Measurements from ENCODE around the gene TUBB. TPM values are rescaled to one million over a fixed set of nuclear protein-coding genes. Genes with fewer than 3 reads are reported as not detected.

Gene TUBB
- 755 to 974 TPM (median 943 TPM) in 5 replicates for total RNA-seq (2022; extraction: Qiagen RNA extraction; ENCODE audit: low read depth)

DNA sequence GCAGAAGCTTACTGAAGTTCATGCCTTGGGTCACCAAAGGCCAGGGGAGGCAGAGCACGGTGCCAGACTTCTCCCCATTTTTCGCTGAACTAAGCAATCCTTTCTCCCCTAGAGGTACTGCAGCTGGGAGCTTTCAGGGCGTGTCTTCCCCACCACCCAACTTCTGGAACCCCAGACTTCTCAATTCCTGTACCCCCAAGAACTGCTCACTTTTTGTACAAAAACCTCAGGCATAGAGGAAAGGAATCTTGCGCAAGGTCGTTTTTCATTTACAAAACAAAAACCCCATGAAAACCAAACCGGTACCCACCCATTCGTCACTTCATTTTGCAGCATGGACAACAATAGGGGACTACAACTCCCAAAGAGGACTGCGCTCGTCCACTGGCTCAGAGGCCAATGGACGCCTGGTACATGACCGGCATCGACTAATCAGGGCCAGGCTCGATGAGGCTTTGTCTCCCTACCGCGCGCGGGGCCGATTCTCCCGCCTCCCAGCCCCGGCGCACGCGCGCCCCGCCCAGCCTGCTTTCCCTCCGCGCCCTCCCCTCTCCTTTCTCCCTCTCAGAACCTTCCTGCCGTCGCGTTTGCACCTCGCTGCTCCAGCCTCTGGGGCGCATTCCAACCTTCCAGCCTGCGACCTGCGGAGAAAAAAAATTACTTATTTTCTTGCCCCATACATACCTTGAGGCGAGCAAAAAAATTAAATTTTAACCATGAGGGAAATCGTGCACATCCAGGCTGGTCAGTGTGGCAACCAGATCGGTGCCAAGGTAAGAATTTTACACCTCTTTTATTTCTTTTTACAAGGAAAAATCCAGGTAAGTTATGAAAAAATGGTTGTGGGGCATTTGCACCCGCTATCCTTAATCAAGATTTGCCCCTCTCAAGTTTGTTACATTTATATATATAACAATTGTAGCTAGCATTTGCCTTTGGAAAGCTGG is at the start of gene TUBB:
Gene TUBB, plus strand, starts transcription at position 562 of the 947 bp plus-strand sequence. Its CDS starts 155 bp downstream, at position 717.

GRCh38 chr6:30672445-30673253 is 47.5 kb upstream of the TUBB start, which contains the start of gene DHX16:
Gene DHX16 (minus strand): TSS chr6:30673006. CDS start chr6:30672841, 165 bp downstream.

GRCh38 chr6:30686009-30686907 is 33.9 kb upstream of the TUBB start, which contains the start of gene PPP1R18:
Gene PPP1R18 (minus strand): TSS chr6:30686645. CDS start chr6:30686018, 627 bp downstream.

GRCh38 chr6:30690403-30691207 is 29.5 kb upstream of the TUBB start, which contains the start of gene NRM:
Gene NRM (minus strand): TSS chr6:30690984. CDS start chr6:30690974, 10 bp downstream.

DNA sequence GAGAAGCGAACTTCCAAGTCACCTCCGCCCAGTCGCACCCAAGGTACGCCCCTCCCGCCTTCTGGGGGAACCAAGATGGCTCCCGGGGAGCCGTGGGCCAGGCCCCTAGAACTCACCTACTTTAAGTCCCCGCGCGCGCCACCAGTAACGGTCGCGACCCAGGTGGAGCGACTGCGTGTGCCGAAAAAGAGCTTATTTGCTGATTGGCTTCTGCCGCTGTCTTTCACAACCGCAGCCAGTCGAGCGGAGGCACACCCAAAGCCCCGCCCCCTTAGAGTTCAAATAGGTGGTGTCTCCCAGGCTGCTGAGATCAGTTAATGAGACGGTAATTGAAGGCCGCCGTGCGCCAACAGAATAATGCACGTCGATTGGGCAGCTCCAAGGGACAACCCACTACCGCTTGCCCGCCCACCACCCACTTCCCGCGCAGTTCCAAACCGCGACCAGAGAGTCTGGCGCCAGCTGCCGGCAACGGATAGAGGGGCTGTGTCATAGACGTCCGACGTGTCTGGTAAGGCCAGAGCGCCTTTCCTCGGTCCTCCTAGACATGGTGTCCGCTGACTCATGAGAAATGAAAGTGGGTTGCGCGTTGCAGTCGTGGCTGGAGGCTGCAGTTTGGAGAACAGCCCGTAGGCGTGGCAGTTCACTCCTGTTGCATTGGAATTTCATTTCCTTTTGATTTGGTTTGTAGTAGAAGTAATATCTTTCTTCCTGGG is 2.9 kb upstream of the TUBB start, which contains the start of gene MDC1:
Gene MDC1, minus strand, starts transcription at position 153 of the 716 bp plus-strand sequence. CDS start 2,106 bp downstream, outside the sequence.

DNA sequence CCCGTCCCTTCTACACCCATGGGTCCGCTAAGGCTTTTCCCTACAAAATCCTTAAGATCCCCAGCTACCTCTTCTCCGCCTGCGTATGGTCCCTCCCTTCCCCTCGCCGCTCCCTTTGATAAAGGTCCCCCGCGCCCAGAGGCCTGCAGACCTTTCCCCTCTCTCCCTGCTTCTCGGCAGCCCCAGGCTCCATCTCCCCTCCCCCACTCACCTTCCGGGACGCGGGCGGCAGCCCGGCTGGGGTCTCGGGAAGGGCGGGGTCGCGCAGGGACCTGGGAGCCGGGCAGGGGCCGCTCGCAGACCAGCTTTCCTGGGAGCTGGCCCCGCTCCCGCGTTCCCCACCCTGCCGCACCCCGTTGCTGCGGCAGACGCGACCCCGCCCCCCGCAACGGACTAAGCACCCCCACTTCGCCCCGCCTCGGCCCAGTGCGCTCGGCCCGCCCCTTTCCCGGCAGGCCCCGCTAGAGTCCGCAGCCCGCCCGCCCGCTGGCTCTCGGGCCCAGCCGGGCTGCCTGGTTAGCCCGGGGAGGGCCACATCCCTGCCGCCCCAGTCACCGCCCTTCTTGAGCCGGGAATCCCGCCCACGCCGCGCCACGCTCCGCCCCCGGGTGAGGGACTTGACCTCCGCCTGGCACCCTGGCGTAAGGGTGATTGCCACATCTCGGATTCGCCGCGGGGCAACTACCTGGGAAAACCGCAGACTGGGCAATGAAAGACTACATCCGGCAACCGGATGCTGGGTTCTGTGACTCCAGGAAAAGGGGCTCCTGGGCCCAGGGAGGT is 22.4 kb downstream of the TUBB start, which contains the start of gene FLOT1:
Gene FLOT1, minus strand, starts transcription at position 372 of the 783 bp plus-strand sequence. CDS start 498 bp downstream, outside the sequence.

DNA sequence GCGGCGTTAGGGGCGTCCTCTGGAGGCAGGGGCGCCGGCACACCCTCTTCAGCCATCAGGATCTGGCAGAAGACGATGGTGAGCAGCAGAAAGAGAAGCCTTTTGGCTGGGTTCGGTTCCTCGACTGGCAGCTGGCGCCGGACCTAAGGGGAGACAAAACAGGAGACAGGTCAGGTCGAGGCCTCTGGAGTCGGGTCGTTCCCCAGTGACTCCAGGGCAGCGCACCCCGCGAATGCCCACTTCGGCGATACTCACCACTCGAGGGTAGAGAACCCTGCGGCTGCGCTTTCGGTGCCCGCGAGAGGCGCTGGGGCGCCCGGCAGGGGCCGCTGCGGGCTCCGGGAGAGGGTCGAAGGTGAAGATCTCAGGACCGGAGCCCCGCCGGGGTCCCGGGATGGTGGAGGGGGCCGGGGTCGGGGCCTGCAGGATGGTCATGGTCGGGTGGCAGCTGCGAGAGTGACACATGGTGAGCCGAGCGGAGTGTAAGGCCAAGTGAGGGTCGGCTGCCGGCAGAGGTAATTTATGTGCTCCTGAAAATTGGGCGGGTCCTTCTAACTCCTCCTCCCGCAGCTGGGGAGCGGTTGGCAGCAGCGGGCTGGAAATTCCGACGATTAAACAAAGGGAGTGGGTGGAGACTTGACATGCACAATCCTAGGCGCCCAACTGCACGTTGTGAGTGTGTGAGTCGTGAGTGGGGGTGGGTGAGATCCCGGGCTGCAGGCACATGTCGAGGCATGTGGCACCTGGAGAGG is 24.1 kb downstream of the TUBB start, which contains the start of gene IER3:
Gene IER3, minus strand, starts transcription at position 494 of the 752 bp plus-strand sequence. Its CDS starts 29 bp downstream, at position 465.

Other genes with a start within 250 kb of the TUBB start
- 62.1 to 69.3 TPM (median 62.6 TPM) in 5 replicates for gene HLA-E, start 230.8 kb upstream of the TUBB start, total RNA-seq (2022; extraction: Qiagen RNA extraction; ENCODE audit: low read depth)
- 30.5 to 38.6 TPM (median 34.5 TPM) in 5 replicates for gene GNL1, start 163.9 kb upstream of the TUBB start, total RNA-seq (2022; extraction: Qiagen RNA extraction; ENCODE audit: low read depth)
- gene PRR3, start 163.1 kb upstream of the TUBB start, total RNA-seq (2022; extraction: Qiagen RNA extraction; ENCODE audit: low read depth), result 14.6 to 17.0 TPM (median 15.0 TPM) in 5 replicates
- gene ABCF1, start 148.9 kb upstream of the TUBB start, total RNA-seq (2022; extraction: Qiagen RNA extraction; ENCODE audit: low read depth), result 50.8 to 66.2 TPM (median 55.3 TPM) in 5 replicates
- gene PPP1R10, start 103.1 kb upstream of the TUBB start, total RNA-seq (2022; extraction: Qiagen RNA extraction; ENCODE audit: low read depth), result 30.6 to 52.8 TPM (median 34.0 TPM) in 5 replicates
- 72.7 to 109 TPM (median 74.8 TPM) in 5 replicates for gene MRPS18B, start 102.5 kb upstream of the TUBB start, total RNA-seq (2022; extraction: Qiagen RNA extraction; ENCODE audit: low read depth)
- gene ATAT1, start 93.5 kb upstream of the TUBB start, total RNA-seq (2022; extraction: Qiagen RNA extraction; ENCODE audit: low read depth), result 5.1 to 6.5 TPM (median 6.0 TPM) in 5 replicates
- gene C6orf136, start 73.2 kb upstream of the TUBB start, total RNA-seq (2022; extraction: Qiagen RNA extraction; ENCODE audit: low read depth), result 8.5 to 13.8 TPM (median 13.7 TPM) in 5 replicates
- 25.8 to 30.1 TPM (median 28.8 TPM) in 5 replicates for gene DHX16, start 47.3 kb upstream of the TUBB start, total RNA-seq (2022; extraction: Qiagen RNA extraction; ENCODE audit: low read depth)
- gene PPP1R18, start 33.7 kb upstream of the TUBB start, total RNA-seq (2022; extraction: Qiagen RNA extraction; ENCODE audit: low read depth), result 42.8 to 50.5 TPM (median 45.3 TPM) in 5 replicates
- gene NRM, start 29.4 kb upstream of the TUBB start, total RNA-seq (2022; extraction: Qiagen RNA extraction; ENCODE audit: low read depth), result 22.2 to 29.6 TPM (median 27.7 TPM) in 5 replicates
- 16.3 to 19.0 TPM (median 18.2 TPM) in 5 replicates for gene MDC1, start 3.1 kb upstream of the TUBB start, total RNA-seq (2022; extraction: Qiagen RNA extraction; ENCODE audit: low read depth)
- gene FLOT1, start 22.3 kb downstream of the TUBB start, total RNA-seq (2022; extraction: Qiagen RNA extraction; ENCODE audit: low read depth), result 77.3 to 97.3 TPM (median 91.8 TPM) in 5 replicates
- gene IER3, start 24.2 kb downstream of the TUBB start, total RNA-seq (2022; extraction: Qiagen RNA extraction; ENCODE audit: low read depth), result 117 to 167 TPM (median 156 TPM) in 5 replicates
- 46.0 to 54.9 TPM (median 48.9 TPM) in 5 replicates for gene DDR1, start 164.2 kb downstream of the TUBB start, total RNA-seq (2022; extraction: Qiagen RNA extraction; ENCODE audit: low read depth)
- 14.2 to 21.3 TPM (median 20.5 TPM) in 5 replicates for gene GTF2H4, start 187.9 kb downstream of the TUBB start, total RNA-seq (2022; extraction: Qiagen RNA extraction; ENCODE audit: low read depth)
- gene VARS2, start 193.9 kb downstream of the TUBB start, total RNA-seq (2022; extraction: Qiagen RNA extraction; ENCODE audit: low read depth), result 11.6 to 13.4 TPM (median 12.4 TPM) in 5 replicates
- gene SFTA2, start 211.8 kb downstream of the TUBB start, total RNA-seq (2022; extraction: Qiagen RNA extraction; ENCODE audit: low read depth), result not detected in 5 replicates
- gene MUCL3, start 220.6 kb downstream of the TUBB start, total RNA-seq (2022; extraction: Qiagen RNA extraction; ENCODE audit: low read depth), result 0.01 to 0.04 TPM (median 0.02 TPM) in 3 of 5 replicates, not detected in the others

All from A549 treated with CpdA at 1 μM for 4 hours (cell line).